GM23248 (cell line): Measurements from ENCODE around the gene ZNF444. TPM values are rescaled to one million over a fixed set of nuclear protein-coding genes. Genes with fewer than 3 reads are reported as not detected.

ENCODE experiments used
- DNase-seq: peaks from one replicate; pipeline ENCODE4 v3.0.0-alpha.2; 2015
- H2AFZ ChIP-seq: fragments of 200-600 bp; sonication (generic); 2 replicates; pipeline ENCODE4 v1.6.1; 2016; ENCODE audit warnings: antibody characterized with exemption
- H3F3A ChIP-seq: fragments of 200-600 bp; sonication (generic); 2 replicates; pipeline ENCODE4 v1.6.1; 2016; ENCODE audit warnings: mild to moderate bottlenecking, antibody characterized with exemption, mixed run types; ENCODE audit not compliant: insufficient read depth
- H3K27ac ChIP-seq: fragments of 200-600 bp; sonication (generic); 2 replicates; pipeline ENCODE4 v1.5.1; 2016; ENCODE audit warnings: mild to moderate bottlenecking
- H3K27me3 ChIP-seq: fragments of 200-600 bp; sonication (generic); replicated peaks from 2 replicates; pipeline ENCODE4 v1.6.1; 2016; ENCODE audit warnings: mild to moderate bottlenecking; ENCODE audit not compliant: insufficient read depth
- H3K36me3 ChIP-seq: fragments of 200-600 bp; sonication (generic); 2 replicates; pipeline ENCODE4 v1.6.1; 2016; ENCODE audit warnings: low read depth, mild to moderate bottlenecking
- H3K4me1 ChIP-seq: fragments of 200-600 bp; sonication (generic); 2 replicates; pipeline ENCODE4 v1.6.1; 2016; ENCODE audit warnings: mild to moderate bottlenecking; ENCODE audit not compliant: insufficient read depth
- H3K4me2 ChIP-seq: fragments of 200-600 bp; sonication (generic); one replicate; pipeline ENCODE4 v1.6.1; 2016; ENCODE audit warnings: mild to moderate bottlenecking; ENCODE audit not compliant: unreplicated experiment
- H3K4me3 ChIP-seq: fragments of 200-600 bp; sonication (generic); 2 replicates; pipeline ENCODE4 v1.5.1; 2016; ENCODE audit warnings: mild to moderate bottlenecking
- H3K79me2 ChIP-seq: fragments of 200-600 bp; sonication (generic); 2 replicates; pipeline ENCODE4 v1.6.1; 2016; ENCODE audit warnings: mild to moderate bottlenecking; ENCODE audit not compliant: insufficient read depth
- H3K9ac ChIP-seq: fragments of 200-600 bp; sonication (generic); 2 replicates; pipeline ENCODE4 v1.6.1; 2016; ENCODE audit warnings: mild to moderate bottlenecking
- H3K9me2 ChIP-seq: fragments of 200-600 bp; sonication (generic); 2 replicates; pipeline ENCODE4 v1.6.1; 2016; ENCODE audit warnings: mixed run types, mild to moderate bottlenecking, moderate library complexity; ENCODE audit not compliant: insufficient read depth
- H3K9me3 ChIP-seq: fragments of 200-600 bp; sonication (generic); one replicate; pipeline ENCODE4 v1.6.1; 2017; ENCODE audit warnings: low read depth
- H4K20me1 ChIP-seq: fragments of 200-600 bp; sonication (generic); 2 replicates; pipeline ENCODE4 v1.6.0; 2016; ENCODE audit not compliant: insufficient read depth
- EZH2 ChIP-seq: fragments of 200-600 bp; sonication (generic); IDR thresholded peaks from 2 replicates; pipeline ENCODE4 v1.6.1; 2018; ENCODE audit warnings: antibody characterized with exemption, mild to moderate bottlenecking; ENCODE audit not compliant: insufficient read depth, poor library complexity, severe bottlenecking
- EZH2phosphoT487 ChIP-seq: fragments of 200-600 bp; sonication (generic); IDR thresholded peaks from 2 replicates; pipeline ENCODE4 v1.6.1; 2018; ENCODE audit warnings: antibody characterized with exemption, moderate library complexity, mild to moderate bottlenecking, low read depth; ENCODE audit not compliant: insufficient read depth
- WGBS, 2 experiments: methylation state at CpG; one replicate each; pipeline ENCODE4 v1.1.6; 2015 to 2017; ENCODE audit warnings: low lambda C conversion rate in 2 of 2, low coverage in 1 of 2; ENCODE audit errors: missing lambda C conversion rate in 2 of 2; 5-methylcytosine and 5-hydroxymethylcytosine counted together
- in situ Hi-C: fragments of 300-500 bp; cut with MboI; formaldehyde crosslinking; loops from 2 replicates; pipeline ENCODE4 v1.15.0; 2020
- polyA plus RNA-seq: library from polyadenylated mRNA; unstranded; fragments of >200 nt; fragmentation: Nextera tagmentation; extraction: Ambion mirVana; gene quantifications from 2 replicates; pipeline ENCODE4 v1.2.1, GENCODE V29; 2016
- total RNA-seq: library from RNA; depleted of rRNA; stranded (reverse); fragments of >200 nt; shearing (Covaris generic); gene quantifications from 2 replicates; pipeline ENCODE4 v1.2.3, GENCODE V29; 2014

The ZNF444 gene
- total and polyA plus RNA-seq, 2 experiments from 2014 or later, result 7.7 to 21.8 TPM

DNA sequence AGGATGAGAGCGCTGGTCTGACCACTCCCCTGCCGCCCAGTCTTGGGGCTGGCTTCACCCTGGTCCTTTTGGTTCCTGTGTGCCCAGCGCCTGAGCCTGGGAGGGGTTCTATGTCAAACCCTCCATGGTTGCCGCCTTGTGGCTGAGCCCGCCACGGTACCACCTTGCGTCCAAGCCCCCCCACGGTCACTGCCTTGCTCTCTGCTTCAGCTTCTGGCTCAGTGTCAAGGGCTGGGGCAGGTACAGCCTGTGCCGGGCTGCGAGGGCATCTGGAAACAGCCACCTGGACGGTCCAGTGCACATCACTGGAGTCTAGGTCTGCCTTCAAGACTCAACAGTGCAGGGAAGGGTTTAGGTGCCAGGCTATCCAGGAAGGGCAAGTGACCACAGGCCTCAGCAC, 20.4 kb downstream of the ZNF444 start:
- H3K9me3 ChIP-seq, result no peaks in the 10 kb centered on the region
- H3F3A ChIP-seq, result no peaks in the 10 kb centered on the region
- H3K79me2 ChIP-seq, result no peaks in the 10 kb centered on the region
- no peaks in the 10 kb centered on the region for H3K9me2 ChIP-seq
- H3K4me1 ChIP-seq, result no peaks in the 10 kb centered on the region
- H3K27me3 ChIP-seq, result no peaks in the 10 kb centered on the region
- DNase-seq, result no peak
- no peak overlapping the region for H3K4me2 ChIP-seq
- no peak for TF ChIP-seq EZH2
- no peak for TF ChIP-seq EZH2phosphoT487
- H3K9ac ChIP-seq, result no peak overlapping the region
- no peak overlapping the region for H2AFZ ChIP-seq
- 82 to 85% methylated on average over 10 of the region's 11 CpGs for WGBS, 2 experiments
- H3K36me3 ChIP-seq, result 0 out of 2 replicates have a peak, but pooled peaks cover 4% of the 10 kb centered on the region
- in situ Hi-C loops, result no loop called here
- H3K4me3 ChIP-seq, result no peak overlapping the region
- no peak overlapping the region for H3K27ac ChIP-seq
- no peaks in the 10 kb centered on the region for H4K20me1 ChIP-seq

DNA sequence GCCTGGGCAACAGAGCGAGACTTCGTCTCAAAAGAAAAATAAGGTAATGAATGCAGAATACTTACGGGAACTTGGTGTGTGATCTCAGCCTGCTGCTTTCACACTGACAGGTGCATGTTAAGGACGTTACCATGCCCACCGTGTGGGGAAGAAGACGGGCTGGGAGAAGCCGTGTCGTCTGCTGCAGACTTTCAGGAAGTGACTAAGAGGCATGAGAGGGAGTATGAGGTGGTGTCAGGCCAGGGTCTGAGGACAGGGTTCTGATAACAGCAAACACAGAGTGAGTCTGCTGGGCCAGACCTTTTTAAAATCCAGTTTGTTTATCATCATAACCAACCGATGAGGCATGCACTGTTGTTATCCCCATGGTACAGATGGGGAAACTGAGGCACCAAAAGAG, 21.2 kb downstream of the ZNF444 start:
- Histone ChIP-seq H3K9me2 (no peaks in the 10 kb centered on the region), H2AFZ (no peak overlapping the region), H3F3A (no peaks in the 10 kb centered on the region), H3K27me3 (no peaks in the 10 kb centered on the region), H3K79me2 (no peaks in the 10 kb centered on the region), H3K4me2 (no peak overlapping the region), H3K36me3 (0 out of 2 replicates have a peak, but pooled peaks cover 4% of the 10 kb centered on the region), H3K4me1 (no peaks in the 10 kb centered on the region), H4K20me1 (no peaks in the 10 kb centered on the region), H3K27ac (no peak overlapping the region), H3K4me3 (no peak overlapping the region), H3K9me3 (no peaks in the 10 kb centered on the region), H3K9ac (no peak overlapping the region)
- WGBS, 2 experiments, result 74 to 77% methylated on average over 9 of the region's 9 CpGs
- no peak for DNase-seq
- no peak for TF ChIP-seq EZH2phosphoT487
- TF ChIP-seq EZH2, result no peak
- in situ Hi-C loops, result no loop called here

DNA sequence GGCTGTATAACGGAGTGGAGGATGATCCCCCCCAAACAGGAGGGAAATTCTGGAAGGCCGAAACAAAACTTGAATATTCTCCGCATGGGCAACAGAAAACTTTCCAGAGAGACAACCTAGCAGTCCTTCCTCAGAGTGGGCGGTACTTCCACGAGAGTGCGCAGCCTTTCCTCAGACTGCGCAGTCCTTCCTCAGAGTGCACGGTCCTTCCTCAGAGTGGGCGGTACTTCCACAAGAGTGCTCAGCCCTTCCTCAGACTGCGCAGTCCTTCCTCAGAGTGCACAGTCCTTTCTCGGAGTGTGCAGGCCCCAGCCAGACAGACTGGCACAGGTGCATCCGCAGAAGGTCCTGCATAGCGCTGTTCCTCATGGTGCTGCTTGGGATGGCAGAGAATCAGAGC, 22.0 kb downstream of the ZNF444 start:
- no peak for DNase-seq
- Histone ChIP-seq H3K4me2 (no peak overlapping the region), H4K20me1 (no peaks in the 10 kb centered on the region), H3F3A (no peaks in the 10 kb centered on the region), H3K9me3 (no peaks in the 10 kb centered on the region), H3K4me1 (no peaks in the 10 kb centered on the region), H3K9ac (no peak overlapping the region), H3K27me3 (no peaks in the 10 kb centered on the region), H3K27ac (no peak overlapping the region), H3K36me3 (0 out of 2 replicates have a peak, but pooled peaks cover 4% of the 10 kb centered on the region), H3K4me3 (no peak overlapping the region), H3K9me2 (no peaks in the 10 kb centered on the region), H3K79me2 (no peaks in the 10 kb centered on the region), H2AFZ (no peak overlapping the region)
- no peak for TF ChIP-seq EZH2phosphoT487
- no peak for TF ChIP-seq EZH2
- in situ Hi-C loops, result no loop called here
- 83 to 85% methylated on average over 12 to 13 of the region's 13 CpGs for WGBS, 2 experiments

DNA sequence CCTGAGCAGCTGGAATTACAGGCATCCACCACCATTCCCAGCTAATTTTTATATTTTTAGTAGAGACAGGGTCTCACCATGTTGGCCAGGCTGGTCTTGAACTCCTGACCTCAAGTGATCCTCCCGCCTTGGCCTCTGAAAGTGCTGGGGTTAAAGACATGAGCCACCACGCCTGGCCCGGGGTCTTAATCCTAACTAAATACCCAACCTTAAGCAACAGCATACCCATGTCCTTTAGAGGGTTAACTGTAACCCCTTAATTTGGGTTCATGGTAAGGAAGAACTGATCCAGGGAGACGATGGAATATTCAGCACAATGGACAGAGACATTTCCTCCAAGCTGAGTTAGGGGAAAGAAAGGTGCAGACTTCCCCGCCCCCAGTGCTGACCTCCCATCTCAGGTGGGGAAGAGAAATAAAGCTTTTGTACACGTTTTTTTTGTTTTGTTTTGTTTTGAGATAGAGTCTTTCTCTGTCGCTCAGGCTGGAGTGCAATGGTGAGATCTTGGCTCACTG, 26.0 kb downstream of the ZNF444 start:
- Histone ChIP-seq H3K9me2 (no peaks in the 10 kb centered on the region), H3K27me3 (no peaks in the 10 kb centered on the region), H2AFZ (no peak overlapping the region), H3K4me3 (no peak overlapping the region), H4K20me1 (no peaks in the 10 kb centered on the region), H3K79me2 (no peaks in the 10 kb centered on the region), H3K36me3 (no peaks in the 10 kb centered on the region), H3K4me1 (no peaks in the 10 kb centered on the region), H3K9ac (no peak overlapping the region), H3K9me3 (no peaks in the 10 kb centered on the region), H3K4me2 (no peak overlapping the region), H3K27ac (no peak overlapping the region), H3F3A (no peaks in the 10 kb centered on the region)
- in situ Hi-C loops, result no loop called here
- TF ChIP-seq EZH2 (no peak), EZH2phosphoT487 (no peak)
- DNase-seq, result no peak
- WGBS, 2 experiments, result 29 to 31% methylated on average over 7 of the region's 7 CpGs

DNA sequence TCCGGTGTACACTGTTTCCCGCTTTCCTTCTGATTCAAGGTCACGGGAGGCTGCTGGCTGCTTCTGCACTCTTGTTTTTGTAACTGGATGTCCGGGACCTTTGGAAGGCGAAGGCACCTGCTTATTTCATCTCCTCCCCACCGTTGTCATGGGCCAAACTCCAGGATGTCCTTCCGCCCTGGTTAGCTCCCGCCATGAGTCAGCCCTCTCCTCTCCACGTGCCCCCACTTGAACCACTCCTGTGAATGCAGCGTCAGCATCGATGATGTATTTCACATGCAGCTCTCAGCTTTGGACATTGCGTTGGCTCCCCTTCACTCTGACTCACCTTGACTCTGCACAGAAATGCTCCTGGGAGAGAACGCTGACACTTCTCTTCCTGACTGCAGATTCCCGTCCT, 29.2 kb downstream of the ZNF444 start:
- DNase-seq, result peak; percentile 33
- Histone ChIP-seq H4K20me1 (no peaks in the 10 kb centered on the region), H2AFZ (no peak overlapping the region), H3K9me3 (no peaks in the 10 kb centered on the region), H3K27me3 (0 out of 2 replicates have a peak, but pooled peaks cover 4% of the 10 kb centered on the region), H3K27ac (no peak overlapping the region), H3K9me2 (no peaks in the 10 kb centered on the region), H3F3A (no peaks in the 10 kb centered on the region), H3K4me3 (no peak overlapping the region), H3K4me2 (no peak overlapping the region), H3K36me3 (no peaks in the 10 kb centered on the region), H3K79me2 (no peaks in the 10 kb centered on the region), H3K9ac (no peak overlapping the region), H3K4me1 (no peaks in the 10 kb centered on the region)
- in situ Hi-C loops, result loop anchor here (5.0 kb wide), 1 partner anchor 98 kb away; no protein-coding TSS in a partner anchor
- WGBS, 2 experiments, result 62 to 65% methylated on average over 13 to 14 of the region's 14 CpGs
- TF ChIP-seq EZH2, result no peak
- TF ChIP-seq EZH2phosphoT487, result no peak
